HG02884 (cell line): Measurements from ENCODE around the gene HSDL2.
"Not testable (repeated sequence)": the region's sequence is repeated elsewhere in the genome, so short reads cannot be mapped to it uniquely, and the experiment has no call there.

Experiments used
- ATAC-seq: cut with Tn5 transposase; IDR thresholded peaks from one replicate; pipeline ENCODE4 v1.9.1; 2021; ENCODE audit warnings: mild to moderate bottlenecking, moderate library complexity; ENCODE audit not compliant: unreplicated experiment

Gene HSDL2

GRCh38 chr9:112393146-112393545, 13.2 kb downstream of the HSDL2 start:
- ATAC-seq = not testable (repeated sequence)

GRCh38 chr9:112396416-112396815, 16.5 kb downstream of the HSDL2 start:
- no peak for ATAC-seq

GRCh38 chr9:112396872-112397271, 17.0 kb downstream of the HSDL2 start:
- no peak for ATAC-seq

- ATAC-seq = no peak
Measured at GRCh38 chr9:112401175-112401815, 21.4 kb downstream of the HSDL2 start.

GRCh38 chr9:112403614-112404201, 23.8 kb downstream of the HSDL2 start:
- no peak for ATAC-seq

GRCh38 chr9:112404508-112404932, 24.6 kb downstream of the HSDL2 start:
- ATAC-seq = no peak

- no peak for ATAC-seq
Measured at GRCh38 chr9:112408275-112408674, 28.4 kb downstream of the HSDL2 start.

GRCh38 chr9:112408819-112409218, 28.9 kb downstream of the HSDL2 start:
- no peak for ATAC-seq

- ATAC-seq = no peak
Measured at GRCh38 chr9:112409758-112410157, 29.9 kb downstream of the HSDL2 start.

GRCh38 chr9:112411626-112412027, 31.7 kb downstream of the HSDL2 start:
- no peak for ATAC-seq

GRCh38 chr9:112413728-112414127, 33.8 kb downstream of the HSDL2 start:
- ATAC-seq = not testable (repeated sequence)

- no peak for ATAC-seq
Measured at GRCh38 chr9:112420208-112420607, 40.3 kb downstream of the HSDL2 start.

GRCh38 chr9:112421771-112422222, 41.9 kb downstream of the HSDL2 start:
- no peak for ATAC-seq

- no peak for ATAC-seq
Measured at GRCh38 chr9:112422417-112423148, 42.7 kb downstream of the HSDL2 start.

- ATAC-seq = no peak
Measured at GRCh38 chr9:112430006-112430522, 50.2 kb downstream of the HSDL2 start.

GRCh38 chr9:112433499-112434392, 53.8 kb downstream of the HSDL2 start:
- no peak for ATAC-seq

GRCh38 chr9:112434487-112434886, 54.6 kb downstream of the HSDL2 start:
- no peak for ATAC-seq

- ATAC-seq = no peak
Measured at GRCh38 chr9:112437406-112437805, 57.5 kb downstream of the HSDL2 start.

GRCh38 chr9:112439171-112439570, 59.3 kb downstream of the HSDL2 start:
- ATAC-seq = no peak

GRCh38 chr9:112439825-112440224, 59.9 kb downstream of the HSDL2 start:
- ATAC-seq = no peak

- no peak for ATAC-seq
Measured at GRCh38 chr9:112443200-112443599, 63.3 kb downstream of the HSDL2 start.
